HEK293 (cell line): ENCODE measurements around the gene NDOR1.

ENCODE experiments used
- CTCF ChIA-PET: fragments of 350-600 bp; formaldehyde crosslinking; extraction: SDS; loops from one replicate; lab custom pipeline; 2021; ENCODE audit warnings: antibody characterized with exemption; lab: Yijun Ruan, JAX
- POLR2A ChIA-PET: fragments of 300-600 bp; formaldehyde crosslinking; extraction: SDS; loops from one replicate; lab custom pipeline; 2020; ENCODE audit warnings: antibody characterized with exemption, inconsistent platforms; lab: Yijun Ruan, JAX
- H3K27ac ChIP-seq: fragments of 200-500 bp; sonication (Bioruptor generic); 2 replicates; pipeline ENCODE4 v1.5.1; 2014; ENCODE audit warnings: low read depth, low read length, control low read depth, inconsistent platforms; ENCODE audit errors: extremely low read depth
- H3K36me3 ChIP-seq, 2 experiments: fragments of 200-500 bp in 1 of 2; sonication (Bioruptor generic) in 1 of 2; 1 replicate in 1 of 2; 2 replicates in 1 of 2; pipeline ENCODE4 v1.5.1; 2014 to 2017; ENCODE audit warnings: inconsistent platforms in 2 of 2, low read length in 2 of 2; ENCODE audit not compliant: control insufficient read depth in 2 of 2, insufficient read depth in 1 of 2
- H3K4me1 ChIP-seq: fragments of 200-500 bp; sonication (Bioruptor generic); 2 replicates; pipeline ENCODE4 v1.5.1; 2014; ENCODE audit warnings: mild to moderate bottlenecking, low read length, inconsistent platforms; ENCODE audit not compliant: control insufficient read depth, insufficient read depth
- H3K4me3 ChIP-seq: 2 replicates; pipeline ENCODE4 v1.5.1; 2011; ENCODE audit warnings: low read depth, mild to moderate bottlenecking, control low read depth, low read length, moderate library complexity
- H3K9me3 ChIP-seq: fragments of 200-500 bp; sonication (Bioruptor generic); 2 replicates; pipeline ENCODE4 v1.5.1; 2014; ENCODE audit warnings: low read depth, low read length, inconsistent platforms; ENCODE audit not compliant: control insufficient read depth, insufficient read depth
- BCL11A ChIP-seq: fragments of 450-650 bp; formaldehyde crosslinking; IDR thresholded peaks from 2 replicates; pipeline ENCODE4 v1.5.1; 2016; ENCODE audit warnings: low read depth, missing biosample characterization, missing genetic modification characterization
- GLI4 ChIP-seq: fragments of 450-650 bp; formaldehyde crosslinking; IDR thresholded peaks from 2 replicates; pipeline ENCODE4 v1.5.1; 2016; ENCODE audit warnings: missing biosample characterization, missing genetic modification characterization
- KLF1 ChIP-seq: fragments of 450-650 bp; formaldehyde crosslinking; IDR thresholded peaks from 2 replicates; pipeline ENCODE4 v1.5.1; 2016; ENCODE audit warnings: missing biosample characterization, missing genetic modification characterization
- PATZ1 ChIP-seq: fragments of 450-650 bp; formaldehyde crosslinking; IDR thresholded peaks from 2 replicates; pipeline ENCODE4 v1.5.1; 2016; ENCODE audit warnings: missing biosample characterization, missing genetic modification characterization
- PRDM4 ChIP-seq: fragments of 450-650 bp; formaldehyde crosslinking; IDR thresholded peaks from 2 replicates; pipeline ENCODE4 v1.5.1; 2017; ENCODE audit warnings: missing biosample characterization, missing genetic modification characterization
- SP7 ChIP-seq: fragments of 450-650 bp; formaldehyde crosslinking; IDR thresholded peaks from 2 replicates; pipeline ENCODE4 v1.5.1; 2016; ENCODE audit warnings: missing biosample characterization, missing genetic modification characterization
- ZBTB10 ChIP-seq: fragments of 450-650 bp; formaldehyde crosslinking; IDR thresholded peaks from 2 replicates; pipeline ENCODE4 v1.5.1; 2016; ENCODE audit warnings: missing biosample characterization, missing genetic modification characterization
- ZBTB26 ChIP-seq: fragments of 450-650 bp; formaldehyde crosslinking; optimal IDR thresholded peaks from 2 replicates; pipeline ENCODE3; 2016; ENCODE audit warnings: missing biosample characterization, mild to moderate bottlenecking, missing genetic modification characterization
- ZEB2 ChIP-seq: fragments of 450-650 bp; formaldehyde crosslinking; IDR thresholded peaks from 2 replicates; pipeline ENCODE4 v1.5.1; 2016; ENCODE audit warnings: missing biosample characterization, missing genetic modification characterization
- ZFP69B ChIP-seq: fragments of 450-650 bp; formaldehyde crosslinking; IDR thresholded peaks from 2 replicates; pipeline ENCODE4 v1.5.1; 2016; ENCODE audit warnings: missing biosample characterization, missing genetic modification characterization
- ZNF10 ChIP-seq: fragments of 450-650 bp; formaldehyde crosslinking; IDR thresholded peaks from 2 replicates; pipeline ENCODE4 v1.5.1; 2017; ENCODE audit warnings: missing biosample characterization, missing genetic modification characterization
- ZNF16 ChIP-seq: fragments of 450-650 bp; formaldehyde crosslinking; IDR thresholded peaks from 2 replicates; pipeline ENCODE4 v1.5.1; 2016; ENCODE audit warnings: low read depth, missing biosample characterization, missing genetic modification characterization
- ZNF335 ChIP-seq: fragments of 450-650 bp; formaldehyde crosslinking; conservative IDR thresholded peaks from 2 replicates; pipeline ENCODE4 v1.5.1; 2016; ENCODE audit warnings: missing biosample characterization, missing genetic modification characterization
- ZNF366 ChIP-seq: fragments of 450-650 bp; formaldehyde crosslinking; conservative IDR thresholded peaks from 2 replicates; pipeline ENCODE4 v1.5.1; 2016; ENCODE audit warnings: missing biosample characterization, missing genetic modification characterization
- ZNF548 ChIP-seq: fragments of 450-650 bp; formaldehyde crosslinking; IDR thresholded peaks from 2 replicates; pipeline ENCODE4 v1.5.1; 2016; ENCODE audit warnings: missing biosample characterization, missing genetic modification characterization
- ZNF600 ChIP-seq: fragments of 450-650 bp; formaldehyde crosslinking; IDR thresholded peaks from 2 replicates; pipeline ENCODE4 v1.5.1; 2016; ENCODE audit warnings: missing biosample characterization, missing genetic modification characterization
- ZNF660 ChIP-seq: fragments of 450-650 bp; IDR thresholded peaks from 2 replicates; pipeline ENCODE4 v1.5.1; 2018; ENCODE audit warnings: missing biosample characterization, mild to moderate bottlenecking, missing genetic modification characterization
- ZNF670 ChIP-seq: fragments of 450-650 bp; formaldehyde crosslinking; IDR thresholded peaks from 2 replicates; pipeline ENCODE4 v1.5.1; 2016; ENCODE audit warnings: missing biosample characterization, missing genetic modification characterization, low read depth
- ZNF692 ChIP-seq: fragments of 450-650 bp; formaldehyde crosslinking; IDR thresholded peaks from 2 replicates; pipeline ENCODE4 v1.5.1; 2016; ENCODE audit warnings: missing biosample characterization, missing genetic modification characterization
- ZSCAN18 ChIP-seq: fragments of 450-650 bp; formaldehyde crosslinking; IDR thresholded peaks from 2 replicates; pipeline ENCODE4 v1.5.1; 2016; ENCODE audit warnings: missing biosample characterization, missing genetic modification characterization
- ZXDB ChIP-seq: fragments of 450-650 bp; formaldehyde crosslinking; IDR thresholded peaks from 2 replicates; pipeline ENCODE4 v1.5.1; 2016; ENCODE audit warnings: missing biosample characterization, missing genetic modification characterization

The NDOR1 gene

GRCh38 chr9:137200311-137201204 is 4.9 kb upstream of the NDOR1 start, which contains the start of gene TPRN (continued):
- TF ChIP-seq ZSCAN18 (tag by site-specific recombination) = no peak
- TF ChIP-seq GLI4 (tag by site-specific recombination) = no peak
- no peak for TF ChIP-seq ZNF548 (tag by site-specific recombination)
- peak; percentile 56; the same call in 1 of the 2 replicates for TF ChIP-seq ZNF660 (tag by site-specific recombination)

GRCh38 chr9:137201205-137201868 is 4.2 kb upstream of the NDOR1 start:
- Histone ChIP-seq H3K4me3 (peak overlapping the region; percentile 86), H3K27ac (peak overlapping the region; percentile 35; the same call in 1 of the 2 replicates), H3K36me3 (peaks cover 0 to 3% of the 10 kb centered on the region in 2 experiments; a peak in 1 of 3 replicates), H3K9me3 (no peaks in the 10 kb centered on the region), H3K4me1 (peaks cover 9% of the 10 kb centered on the region)
- POLR2A ChIA-PET = interaction anchor here (0.6 to 16.6 kb wide), 31 partner anchors 8 to 529 kb away, joined by 3 to 304 read pairs (median 5); partner anchors contain the start of genes ANAPC2, CYSRT1, GRIN1 and MAN1B1
- CTCF ChIA-PET = interaction anchor here (0.6 to 1.1 kb wide), 6 partner anchors 12 to 413 kb away, joined by 3 to 5 read pairs (median 3); partner anchors contain the start of genes ANAPC2, RNF224 and SSNA1
- no peak for TF ChIP-seq SP7
- TF ChIP-seq ZNF692 (tag by site-specific recombination) = peak; percentile 69; the same call in 1 of the 2 replicates
- TF ChIP-seq ZNF16 (tag by site-specific recombination) = no peak
- TF ChIP-seq ZNF600 (tag by site-specific recombination) = 0 out of 2 replicates have a peak, but pooled peaks have one; percentile 5
- TF ChIP-seq ZNF366 (tag by site-specific recombination) = 0 out of 2 replicates have a peak, but pooled peaks have one; percentile 18
- TF ChIP-seq PATZ1 (tag by site-specific recombination) = 0 out of 2 replicates have a peak, but pooled peaks have one; percentile 14
- peak; percentile 99 for TF ChIP-seq ZNF335
- 0 out of 2 replicates have a peak, but pooled peaks have one; percentile 7 for TF ChIP-seq ZXDB
- TF ChIP-seq ZFP69B (tag by site-specific recombination) = peak; percentile 65; the same call in 1 of the 2 replicates
- 0 out of 2 replicates have a peak, but pooled peaks have one; percentile 6 for TF ChIP-seq KLF1 (tag by site-specific recombination)
- peak; percentile 31; the same call in 1 of the 2 replicates for TF ChIP-seq ZBTB10 (tag by site-specific recombination)
- TF ChIP-seq ZEB2 = 0 out of 2 replicates have a peak, but pooled peaks have one; percentile 73
- no peak for TF ChIP-seq ZNF670 (tag by site-specific recombination)
- TF ChIP-seq BCL11A (tag by site-specific recombination) = 0 out of 2 replicates have a peak, but pooled peaks have one; percentile 10
- peak; percentile 43; the same call in 1 of the 2 replicates for TF ChIP-seq ZNF10 (tag by site-specific recombination)
- TF ChIP-seq PRDM4 (tag by site-specific recombination) = no peak
- peak; percentile 36 for TF ChIP-seq ZBTB26 (tag by site-specific recombination)
